ENCODE results near the gene ZNF653. TPM values are rescaled to one million over a fixed set of nuclear protein-coding genes. Genes with fewer than 3 reads are reported as not detected.
A peak's percentile ranks its signal among the peaks of the same experiment; 100 is the strongest.
"Not testable (repeated sequence)": the region's sequence is repeated elsewhere in the genome, so short reads cannot be mapped to it uniquely, and the experiment has no call there.

Gene ZNF653
- total RNA-seq, 1 donor, result 2.9 TPM

DNA sequence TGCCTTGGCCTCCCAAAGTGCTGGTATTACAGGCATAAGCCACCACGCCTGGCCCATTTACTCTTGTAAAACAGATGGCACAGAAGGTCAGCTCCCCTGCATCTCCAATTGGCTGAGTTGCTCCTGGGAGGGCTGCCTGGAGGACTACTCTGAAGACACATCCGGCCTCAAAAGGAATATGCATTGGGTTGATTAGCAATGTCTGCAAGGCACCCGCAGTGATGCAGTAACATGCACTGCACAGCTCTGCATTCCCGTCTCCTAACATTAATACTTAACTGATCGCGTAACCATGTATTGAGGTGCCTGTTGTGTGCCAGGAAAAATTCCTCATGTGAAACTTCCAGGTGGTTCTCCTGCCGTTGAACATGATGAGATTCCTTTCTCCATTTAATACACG, 29.8 kb downstream of the ZNF653 start:
- no peak for DNase-seq (ENCODE audit: insufficient read length, low spot score, missing footprints)
- TF ChIP-seq, protein P1, sequence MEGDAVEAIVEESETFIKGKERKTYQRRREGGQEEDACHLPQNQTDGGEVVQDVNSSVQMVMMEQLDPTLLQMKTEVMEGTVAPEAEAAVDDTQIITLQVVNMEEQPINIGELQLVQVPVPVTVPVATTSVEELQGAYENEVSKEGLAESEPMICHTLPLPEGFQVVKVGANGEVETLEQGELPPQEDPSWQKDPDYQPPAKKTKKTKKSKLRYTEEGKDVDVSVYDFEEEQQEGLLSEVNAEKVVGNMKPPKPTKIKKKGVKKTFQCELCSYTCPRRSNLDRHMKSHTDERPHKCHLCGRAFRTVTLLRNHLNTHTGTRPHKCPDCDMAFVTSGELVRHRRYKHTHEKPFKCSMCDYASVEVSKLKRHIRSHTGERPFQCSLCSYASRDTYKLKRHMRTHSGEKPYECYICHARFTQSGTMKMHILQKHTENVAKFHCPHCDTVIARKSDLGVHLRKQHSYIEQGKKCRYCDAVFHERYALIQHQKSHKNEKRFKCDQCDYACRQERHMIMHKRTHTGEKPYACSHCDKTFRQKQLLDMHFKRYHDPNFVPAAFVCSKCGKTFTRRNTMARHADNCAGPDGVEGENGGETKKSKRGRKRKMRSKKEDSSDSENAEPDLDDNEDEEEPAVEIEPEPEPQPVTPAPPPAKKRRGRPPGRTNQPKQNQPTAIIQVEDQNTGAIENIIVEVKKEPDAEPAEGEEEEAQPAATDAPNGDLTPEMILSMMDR (IDR thresholded peaks at IDR 0.05; ENCODE audit: extremely low read depth, low read depth, low read length), result no peak
- H3K36me3 ChIP-seq (ENCODE audit: insufficient read depth, low read length), result no peaks in the 10 kb centered on the region
- H2AFZ ChIP-seq (ENCODE audit: low read length), result no peak overlapping the region
- no peaks in the 10 kb centered on the region for H4K20me1 ChIP-seq (ENCODE audit: insufficient read depth, low read length)
- H3K79me2 ChIP-seq (ENCODE audit: insufficient read depth, low read length), result no peaks in the 10 kb centered on the region
- no peaks in the 10 kb centered on the region for H3K9me3 ChIP-seq (ENCODE audit: low read depth, low read length)
- H3K27me3 ChIP-seq (ENCODE audit: insufficient read depth, low read length), result peaks cover 23% of the 10 kb centered on the region
- no peak overlapping the region for H3K27ac ChIP-seq (ENCODE audit: low read depth, low read length)
- H3K4me2 ChIP-seq (ENCODE audit: insufficient read depth, low read length), result no peak overlapping the region
- H3K4me1 ChIP-seq (ENCODE audit: insufficient read depth, low read length), result no peaks in the 10 kb centered on the region
- H3K4me3 ChIP-seq (ENCODE audit: insufficient read depth, low read length), result no peak overlapping the region

DNA sequence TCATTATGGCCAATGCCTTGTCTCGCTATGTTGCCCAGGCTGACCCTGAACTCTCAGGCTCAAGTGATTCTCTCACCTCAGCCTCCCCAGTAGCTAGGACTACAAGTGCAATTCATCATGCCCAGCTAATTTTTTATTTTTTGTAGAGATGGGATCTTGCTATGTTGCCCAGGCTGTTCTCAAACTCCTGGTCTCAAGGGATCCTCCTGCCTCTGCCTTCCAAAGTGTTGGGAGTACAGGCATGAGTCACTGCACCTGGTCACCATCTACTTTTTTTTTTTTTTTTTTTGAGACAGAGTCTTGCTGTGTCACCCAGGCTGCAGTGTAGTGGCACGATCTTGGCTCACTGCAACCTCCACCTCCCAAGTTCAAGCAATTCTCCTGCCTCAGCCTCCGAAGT, 30.3 kb downstream of the ZNF653 start:
- not testable (repeated sequence) for H3K9me3 ChIP-seq (ENCODE audit: low read depth, low read length); H3K27ac ChIP-seq (ENCODE audit: low read depth, low read length); H2AFZ ChIP-seq (ENCODE audit: low read length); H3K4me2 ChIP-seq (ENCODE audit: insufficient read depth, low read length); DNase-seq (ENCODE audit: insufficient read length, low spot score, missing footprints); H4K20me1 ChIP-seq (ENCODE audit: insufficient read depth, low read length); H3K4me1 ChIP-seq (ENCODE audit: insufficient read depth, low read length); H3K4me3 ChIP-seq (ENCODE audit: insufficient read depth, low read length); H3K36me3 ChIP-seq (ENCODE audit: insufficient read depth, low read length); H3K79me2 ChIP-seq (ENCODE audit: insufficient read depth, low read length)
- peaks cover 19% of the 10 kb centered on the region for H3K27me3 ChIP-seq (ENCODE audit: insufficient read depth, low read length)

DNA sequence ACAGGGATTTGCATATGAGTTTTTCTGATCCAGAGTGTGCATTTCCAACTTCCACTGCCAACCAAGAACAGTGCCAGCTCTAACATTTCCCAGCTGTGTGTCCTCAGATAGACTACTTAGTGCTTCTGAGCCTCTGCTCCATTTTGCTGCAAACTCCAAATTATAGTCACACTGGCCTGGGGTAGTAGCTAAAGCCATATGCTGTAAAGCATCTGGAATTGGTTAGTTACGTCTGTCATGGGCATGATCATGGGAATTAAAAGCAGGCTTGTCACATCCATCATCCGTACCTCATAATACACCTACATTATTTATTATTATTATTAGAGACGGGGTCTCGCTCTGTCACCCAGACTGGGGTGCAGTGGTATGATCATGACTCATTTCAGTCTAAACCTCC, 31.9 kb downstream of the ZNF653 start:
- peak; percentile 42 for DNase-seq (ENCODE audit: insufficient read length, low spot score, missing footprints)
- Histone ChIP-seq H3K4me2 (ENCODE audit: insufficient read depth, low read length) (no peak overlapping the region), H2AFZ (ENCODE audit: low read length) (no peak overlapping the region), H3K27me3 (ENCODE audit: insufficient read depth, low read length) (peaks cover 7% of the 10 kb centered on the region), H3K27ac (ENCODE audit: low read depth, low read length) (no peak overlapping the region), H4K20me1 (ENCODE audit: insufficient read depth, low read length) (no peaks in the 10 kb centered on the region), H3K4me1 (ENCODE audit: insufficient read depth, low read length) (no peaks in the 10 kb centered on the region), H3K79me2 (ENCODE audit: insufficient read depth, low read length) (no peaks in the 10 kb centered on the region), H3K4me3 (ENCODE audit: insufficient read depth, low read length) (no peak overlapping the region), H3K9me3 (ENCODE audit: low read depth, low read length) (no peaks in the 10 kb centered on the region), H3K36me3 (ENCODE audit: insufficient read depth, low read length) (no peaks in the 10 kb centered on the region)
- TF ChIP-seq, protein P1 (IDR thresholded peaks at IDR 0.05; ENCODE audit: extremely low read depth, low read depth, low read length), result no peak

DNA sequence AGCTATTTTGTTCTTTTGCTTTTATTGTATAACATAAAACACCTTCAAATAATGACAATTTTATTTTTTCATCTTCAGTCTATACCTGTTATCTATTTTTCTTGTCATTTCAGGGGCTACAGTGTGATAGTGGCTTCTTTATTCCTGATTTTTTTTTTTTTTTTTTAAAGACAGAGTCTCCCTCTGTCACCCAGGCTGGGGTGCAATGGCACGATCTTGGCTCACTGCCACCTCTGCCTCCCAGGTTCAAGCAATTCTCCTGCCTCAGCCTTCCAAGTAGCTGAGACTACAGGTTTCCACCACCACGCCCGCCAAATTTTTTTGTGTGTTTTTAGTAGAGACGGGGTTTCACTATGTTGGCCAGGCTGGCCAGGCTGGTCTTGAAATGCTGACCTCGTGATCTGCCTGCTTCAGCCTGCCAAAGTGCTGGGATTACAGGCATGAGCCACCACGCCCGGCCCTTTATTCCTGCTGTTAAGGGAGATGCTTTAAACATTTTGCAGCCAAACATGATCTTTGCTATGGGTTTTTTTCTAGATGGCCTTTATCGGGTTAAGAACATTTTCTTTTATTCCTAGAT, 37.3 kb downstream of the ZNF653 start:
- H3K9me3 ChIP-seq (ENCODE audit: low read depth, low read length); H3K4me1 ChIP-seq (ENCODE audit: insufficient read depth, low read length); H3K27me3 ChIP-seq (ENCODE audit: insufficient read depth, low read length); H2AFZ ChIP-seq (ENCODE audit: low read length); H3K4me2 ChIP-seq (ENCODE audit: insufficient read depth, low read length); H3K27ac ChIP-seq (ENCODE audit: low read depth, low read length); H3K4me3 ChIP-seq (ENCODE audit: insufficient read depth, low read length); H3K36me3 ChIP-seq (ENCODE audit: insufficient read depth, low read length); H3K79me2 ChIP-seq (ENCODE audit: insufficient read depth, low read length); DNase-seq (ENCODE audit: insufficient read length, low spot score, missing footprints); H4K20me1 ChIP-seq (ENCODE audit: insufficient read depth, low read length): not testable (repeated sequence)

DNA sequence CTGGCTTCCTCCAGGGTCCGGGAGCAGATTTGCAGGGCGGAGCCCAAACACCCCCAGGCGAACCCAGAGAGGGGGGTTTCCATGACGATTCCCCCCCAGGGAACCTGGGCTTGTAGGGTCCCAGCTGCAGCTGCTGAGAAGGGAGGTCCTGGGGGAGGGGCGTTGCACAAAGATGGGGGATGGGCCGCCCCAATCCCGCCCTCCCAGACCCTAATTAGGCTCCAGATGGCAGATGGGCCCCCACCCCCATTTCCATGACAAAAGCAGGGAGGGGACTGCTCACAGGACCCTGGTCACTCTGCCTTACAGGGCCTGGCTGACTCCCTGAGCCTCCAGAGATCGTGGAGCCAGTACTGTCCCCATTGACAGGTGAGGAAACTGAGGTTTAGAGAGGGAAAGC, 40.0 kb downstream of the ZNF653 start:
- Histone ChIP-seq H3K27me3 (ENCODE audit: insufficient read depth, low read length) (no peaks in the 10 kb centered on the region), H3K4me2 (ENCODE audit: insufficient read depth, low read length) (no peak overlapping the region), H3K9me3 (ENCODE audit: low read depth, low read length) (no peaks in the 10 kb centered on the region), H3K27ac (ENCODE audit: low read depth, low read length) (no peak overlapping the region), H2AFZ (ENCODE audit: low read length) (no peak overlapping the region), H3K4me1 (ENCODE audit: insufficient read depth, low read length) (no peaks in the 10 kb centered on the region), H3K79me2 (ENCODE audit: insufficient read depth, low read length) (no peaks in the 10 kb centered on the region), H4K20me1 (ENCODE audit: insufficient read depth, low read length) (no peaks in the 10 kb centered on the region), H3K4me3 (ENCODE audit: insufficient read depth, low read length) (no peak overlapping the region), H3K36me3 (ENCODE audit: insufficient read depth, low read length) (no peaks in the 10 kb centered on the region)
- TF ChIP-seq, protein P1 (IDR thresholded peaks at IDR 0.05; ENCODE audit: extremely low read depth, low read depth, low read length), result no peak
- peak; percentile 13 for DNase-seq (ENCODE audit: insufficient read length, low spot score, missing footprints)
